ENCODE data around the gene TRPC3. TPM values are rescaled to one million over a fixed set of nuclear protein-coding genes. Genes with fewer than 3 reads are reported as not detected.

The TRPC3 gene
- polyA plus RNA-seq, 1 donor from 2014 or later: 6.9 TPM

GRCh38 chr4:121980643-121981042 is 28.8 kb upstream of the TRPC3 start:
- Histone ChIP-seq H3K27ac (ENCODE audit: low read length) (no peak overlapping the region), H3K9me2 (ENCODE audit: insufficient read depth, low read length) (no peaks in the 10 kb centered on the region), H3K4me2 (ENCODE audit: low read length) (no peak overlapping the region), H3K36me3 (ENCODE audit: insufficient read depth, low read length) (no peaks in the 10 kb centered on the region), H3K79me2 (replicated peaks; ENCODE audit: insufficient read depth, low read length) (no peaks in the 10 kb centered on the region), H3K9ac (ENCODE audit: low read length) (no peak overlapping the region), H2AFZ (ENCODE audit: low read depth, low read length) (no peak overlapping the region), H3K27me3 (ENCODE audit: insufficient read depth, low read depth, low read length) (no peaks in the 10 kb centered on the region), H4K20me1 (ENCODE audit: insufficient read depth) (no peaks in the 10 kb centered on the region), H3K4me3 (ENCODE audit: low read length) (no peak overlapping the region), H3F3A (ENCODE audit: insufficient read depth, low read length, poor library complexity, severe bottlenecking) (no peaks in the 10 kb centered on the region), H3K9me3 (ENCODE audit: low read length) (no peaks in the 10 kb centered on the region)
- TF ChIP-seq EP300 (conservative IDR thresholded peaks at IDR 0.05; ENCODE audit: poor library complexity, severe bottlenecking) (no peak), CTCF (IDR thresholded peaks at IDR 0.05; ENCODE audit: poor library complexity, severe bottlenecking) (no peak), SMC3 (conservative IDR thresholded peaks at IDR 0.05; ENCODE audit: poor library complexity) (no peak), EZH2 (IDR thresholded peaks at IDR 0.05; ENCODE audit: borderline replicate concordance, insufficient read depth, low read length, poor library complexity, severe bottlenecking) (no peak), MXI1 (conservative IDR thresholded peaks at IDR 0.05; ENCODE audit: poor library complexity, severe bottlenecking) (no peak)

- H3K9me3 ChIP-seq (ENCODE audit: low read length): no peaks in the 10 kb centered on the region
- H3K27me3 ChIP-seq (ENCODE audit: insufficient read depth, low read depth, low read length): no peaks in the 10 kb centered on the region
- H3K4me2 ChIP-seq (ENCODE audit: low read length): no peak overlapping the region
- no peak overlapping the region for H3K9ac ChIP-seq (ENCODE audit: low read length)
- TF ChIP-seq POLR2AphosphoS5 (IDR thresholded peaks at IDR 0.05) (no peak), REST (IDR thresholded peaks at IDR 0.05; ENCODE audit: borderline replicate concordance) (no peak), EP300 (conservative IDR thresholded peaks at IDR 0.05; ENCODE audit: poor library complexity, severe bottlenecking) (no peak)
- no peaks in the 10 kb centered on the region for H3F3A ChIP-seq (ENCODE audit: insufficient read depth, low read length, poor library complexity, severe bottlenecking)
- H3K4me3 ChIP-seq (ENCODE audit: low read length): no peak overlapping the region
- no peak overlapping the region for H2AFZ ChIP-seq (ENCODE audit: low read depth, low read length)
- H3K27ac ChIP-seq (ENCODE audit: low read length): no peak overlapping the region
- H3K9me2 ChIP-seq (ENCODE audit: insufficient read depth, low read length): no peaks in the 10 kb centered on the region
- no peaks in the 10 kb centered on the region for H3K79me2 ChIP-seq (replicated peaks; ENCODE audit: insufficient read depth, low read length)
- no peaks in the 10 kb centered on the region for H4K20me1 ChIP-seq (ENCODE audit: insufficient read depth)
- H3K36me3 ChIP-seq (ENCODE audit: insufficient read depth, low read length): no peaks in the 10 kb centered on the region
These were observed 26.3 kb upstream of the TRPC3 start for GRCh38 chr4:121978172-121978516.

Measured in neural cell (in vitro differentiated cells).